GM19438 (cell line): ENCODE results near the gene ITGA7.

Experiments used
- ATAC-seq: cut with Tn5 transposase; IDR thresholded peaks from one replicate; pipeline ENCODE4 v1.9.1; 2021; ENCODE audit warnings: low read depth; ENCODE audit not compliant: unreplicated experiment

Gene ITGA7, protein sequence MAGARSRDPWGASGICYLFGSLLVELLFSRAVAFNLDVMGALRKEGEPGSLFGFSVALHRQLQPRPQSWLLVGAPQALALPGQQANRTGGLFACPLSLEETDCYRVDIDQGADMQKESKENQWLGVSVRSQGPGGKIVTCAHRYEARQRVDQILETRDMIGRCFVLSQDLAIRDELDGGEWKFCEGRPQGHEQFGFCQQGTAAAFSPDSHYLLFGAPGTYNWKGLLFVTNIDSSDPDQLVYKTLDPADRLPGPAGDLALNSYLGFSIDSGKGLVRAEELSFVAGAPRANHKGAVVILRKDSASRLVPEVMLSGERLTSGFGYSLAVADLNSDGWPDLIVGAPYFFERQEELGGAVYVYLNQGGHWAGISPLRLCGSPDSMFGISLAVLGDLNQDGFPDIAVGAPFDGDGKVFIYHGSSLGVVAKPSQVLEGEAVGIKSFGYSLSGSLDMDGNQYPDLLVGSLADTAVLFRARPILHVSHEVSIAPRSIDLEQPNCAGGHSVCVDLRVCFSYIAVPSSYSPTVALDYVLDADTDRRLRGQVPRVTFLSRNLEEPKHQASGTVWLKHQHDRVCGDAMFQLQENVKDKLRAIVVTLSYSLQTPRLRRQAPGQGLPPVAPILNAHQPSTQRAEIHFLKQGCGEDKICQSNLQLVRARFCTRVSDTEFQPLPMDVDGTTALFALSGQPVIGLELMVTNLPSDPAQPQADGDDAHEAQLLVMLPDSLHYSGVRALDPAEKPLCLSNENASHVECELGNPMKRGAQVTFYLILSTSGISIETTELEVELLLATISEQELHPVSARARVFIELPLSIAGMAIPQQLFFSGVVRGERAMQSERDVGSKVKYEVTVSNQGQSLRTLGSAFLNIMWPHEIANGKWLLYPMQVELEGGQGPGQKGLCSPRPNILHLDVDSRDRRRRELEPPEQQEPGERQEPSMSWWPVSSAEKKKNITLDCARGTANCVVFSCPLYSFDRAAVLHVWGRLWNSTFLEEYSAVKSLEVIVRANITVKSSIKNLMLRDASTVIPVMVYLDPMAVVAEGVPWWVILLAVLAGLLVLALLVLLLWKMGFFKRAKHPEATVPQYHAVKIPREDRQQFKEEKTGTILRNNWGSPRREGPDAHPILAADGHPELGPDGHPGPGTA

DNA sequence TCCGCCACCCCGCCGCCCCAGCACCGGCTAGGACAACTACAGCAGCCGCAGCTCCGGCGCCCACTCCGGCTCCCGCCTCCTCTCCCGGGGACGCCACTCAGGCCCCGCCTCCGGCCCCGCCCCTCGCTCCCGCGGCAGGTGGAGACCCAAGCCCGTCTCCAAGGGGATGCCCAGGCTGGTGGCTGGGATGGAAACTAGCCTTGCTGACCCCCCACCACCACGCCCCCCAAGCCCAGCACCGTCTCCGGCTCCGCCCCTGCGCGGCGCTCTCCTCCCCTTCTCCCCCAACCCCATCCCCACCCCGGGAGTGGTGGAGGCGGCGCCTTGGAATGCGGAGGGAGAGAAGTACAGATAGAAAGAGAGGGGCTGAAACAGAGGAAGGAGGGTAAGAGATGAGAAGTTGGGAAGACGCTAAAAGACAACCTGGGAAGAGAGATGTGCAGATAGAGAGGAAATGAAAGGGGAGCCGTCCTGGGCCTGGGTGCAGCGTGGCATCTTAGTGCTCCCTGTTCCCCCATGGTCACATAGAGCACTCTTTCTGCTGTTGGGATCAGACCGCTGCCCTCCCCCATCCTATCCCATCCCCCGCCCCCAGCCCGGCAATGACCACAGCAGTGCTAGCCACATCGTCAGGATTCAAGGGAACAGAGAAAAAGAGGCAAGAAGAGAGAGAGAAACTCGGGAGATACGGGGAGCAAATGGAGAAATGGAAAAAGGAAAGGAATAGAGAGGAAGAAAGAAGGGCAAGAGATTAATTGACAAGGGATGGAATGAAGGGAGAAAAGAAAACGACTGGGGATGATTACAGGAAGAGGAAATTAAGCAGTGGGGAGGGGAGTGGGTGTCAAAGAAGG lies at the start of gene ITGA7:
Gene ITGA7 (minus strand): TSS at position 64 of the 854 bp plus-strand sequence. CDS start 222 bp downstream, outside the sequence.
- ATAC-seq: no peak

DNA sequence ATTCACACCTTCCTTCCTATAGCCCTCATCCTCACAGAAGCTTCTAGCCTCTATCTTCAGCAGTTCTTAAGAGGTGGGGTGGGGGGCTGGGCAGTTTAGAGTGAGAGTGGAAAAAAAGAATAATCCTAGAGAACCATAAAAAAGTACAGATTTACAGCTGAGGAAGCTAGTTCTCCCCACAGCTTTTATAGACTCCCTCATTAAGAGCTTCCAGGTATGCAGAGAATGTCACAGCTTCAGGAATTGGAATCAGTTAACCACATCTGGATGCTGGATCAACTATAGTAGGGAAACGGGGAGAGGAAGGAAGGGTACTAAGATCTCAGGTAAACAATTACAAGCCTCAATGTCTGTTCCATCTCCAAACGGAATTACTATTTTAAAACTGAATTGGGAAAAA lies 47.5 kb upstream of the ITGA7 start:
- ATAC-seq: no peak

DNA sequence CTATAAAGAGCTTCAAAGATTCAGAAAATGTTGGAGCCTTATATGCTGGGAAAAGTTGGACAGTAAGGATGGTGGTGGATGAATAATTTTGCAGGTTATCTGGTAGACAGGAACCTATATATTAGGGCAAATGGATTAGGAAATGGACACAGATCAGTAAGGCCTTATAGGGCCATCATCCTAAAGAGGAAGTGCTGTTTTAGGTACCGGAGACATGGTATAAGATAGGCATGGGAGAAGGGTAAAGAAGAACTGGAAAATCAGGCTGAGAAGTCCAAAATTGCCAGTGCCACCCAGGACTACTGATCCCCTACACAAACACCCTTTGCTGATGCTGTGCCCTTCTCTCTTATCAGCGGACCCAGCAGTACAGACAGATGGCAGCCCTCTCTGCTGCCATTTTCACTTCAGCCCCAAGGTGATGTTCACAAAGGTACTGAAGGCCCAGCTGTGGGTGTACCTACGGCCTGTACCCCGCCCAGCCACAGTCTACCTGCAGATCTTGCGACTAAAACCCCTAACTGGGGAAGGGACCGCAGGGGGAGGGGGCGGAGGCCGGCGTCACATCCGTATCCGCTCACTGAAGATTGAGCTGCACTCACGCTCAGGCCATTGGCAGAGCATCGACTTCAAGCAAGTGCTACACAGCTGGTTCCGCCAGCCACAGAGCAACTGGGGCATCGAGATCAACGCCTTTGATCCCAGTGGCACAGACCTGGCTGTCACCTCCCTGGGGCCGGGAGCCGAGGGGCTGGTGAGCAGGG lies 40.7 kb upstream of the ITGA7 start:
- ATAC-seq: no peak

DNA sequence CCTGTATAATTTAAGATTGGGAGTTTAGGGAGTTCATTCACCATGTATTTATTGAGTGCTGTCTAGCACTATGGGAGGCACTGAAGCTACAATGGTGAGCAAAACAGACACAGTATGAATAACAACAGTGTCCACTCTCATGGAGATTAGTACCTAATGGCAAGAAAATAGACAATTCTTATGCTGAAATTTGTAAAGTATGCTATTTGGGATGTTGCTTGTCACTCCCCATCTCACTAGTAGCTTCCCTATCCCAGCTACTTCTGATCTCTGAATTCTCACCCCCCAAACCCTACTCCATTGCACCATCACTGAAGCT lies 39.2 kb upstream of the ITGA7 start:
- no peak for ATAC-seq

GRCh38 chr12:55746174-55746912 lies 38.6 kb upstream of the ITGA7 start:
- no peak for ATAC-seq

GRCh38 chr12:55745361-55746173 lies 37.9 kb upstream of the ITGA7 start:
- no peak for ATAC-seq

- ATAC-seq: no peak
These were observed 36.8 kb upstream of the ITGA7 start for GRCh38 chr12:55744340-55745030.

- peak; percentile 52 for ATAC-seq
These were observed 36.0 kb upstream of the ITGA7 start for GRCh38 chr12:55743406-55744339.

DNA sequence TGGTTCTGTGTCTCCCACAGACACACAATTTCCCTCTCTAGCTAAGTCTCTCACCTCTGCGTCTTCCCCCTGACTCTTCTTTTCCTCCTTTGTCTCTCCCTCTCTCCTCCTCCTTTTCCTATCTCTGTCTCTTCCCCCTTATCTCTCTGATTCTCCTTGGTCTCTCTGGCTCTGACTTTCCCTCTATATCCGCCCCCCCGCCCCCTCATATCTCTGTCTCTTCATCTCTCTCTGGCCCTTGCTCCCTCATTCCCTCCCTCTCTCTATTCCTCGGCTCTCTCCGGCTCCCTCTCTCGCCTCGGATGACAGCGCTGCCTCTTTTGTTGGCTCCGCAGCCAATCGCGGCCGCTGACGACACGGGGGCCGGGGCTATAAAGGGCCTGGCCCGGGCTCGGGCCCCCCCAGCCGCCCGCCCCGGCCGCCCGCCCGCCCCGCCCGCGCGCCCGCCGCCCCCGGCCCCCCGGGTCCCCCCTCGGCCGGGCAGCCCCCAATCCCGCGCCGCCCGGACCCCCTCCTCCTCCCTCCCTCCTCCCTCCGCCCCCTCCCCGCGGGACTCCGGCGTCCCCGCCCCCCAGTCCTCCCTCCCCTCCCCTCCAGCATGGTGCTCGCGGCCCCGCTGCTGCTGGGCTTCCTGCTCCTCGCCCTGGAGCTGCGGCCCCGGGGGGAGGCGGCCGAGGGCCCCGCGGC lies 35.2 kb upstream of the ITGA7 start, which contains the start of gene GDF11:
Gene GDF11 (plus strand): TSS at position 404 of the 687 bp plus-strand sequence. CDS start 195 bp downstream, at position 599.
- peak; percentile 23 for ATAC-seq

GRCh38 chr12:55741931-55742680 lies 34.4 kb upstream of the ITGA7 start:
- ATAC-seq: no peak

- no peak for ATAC-seq
These were observed 31.3 kb upstream of the ITGA7 start for GRCh38 chr12:55739025-55739378.

DNA sequence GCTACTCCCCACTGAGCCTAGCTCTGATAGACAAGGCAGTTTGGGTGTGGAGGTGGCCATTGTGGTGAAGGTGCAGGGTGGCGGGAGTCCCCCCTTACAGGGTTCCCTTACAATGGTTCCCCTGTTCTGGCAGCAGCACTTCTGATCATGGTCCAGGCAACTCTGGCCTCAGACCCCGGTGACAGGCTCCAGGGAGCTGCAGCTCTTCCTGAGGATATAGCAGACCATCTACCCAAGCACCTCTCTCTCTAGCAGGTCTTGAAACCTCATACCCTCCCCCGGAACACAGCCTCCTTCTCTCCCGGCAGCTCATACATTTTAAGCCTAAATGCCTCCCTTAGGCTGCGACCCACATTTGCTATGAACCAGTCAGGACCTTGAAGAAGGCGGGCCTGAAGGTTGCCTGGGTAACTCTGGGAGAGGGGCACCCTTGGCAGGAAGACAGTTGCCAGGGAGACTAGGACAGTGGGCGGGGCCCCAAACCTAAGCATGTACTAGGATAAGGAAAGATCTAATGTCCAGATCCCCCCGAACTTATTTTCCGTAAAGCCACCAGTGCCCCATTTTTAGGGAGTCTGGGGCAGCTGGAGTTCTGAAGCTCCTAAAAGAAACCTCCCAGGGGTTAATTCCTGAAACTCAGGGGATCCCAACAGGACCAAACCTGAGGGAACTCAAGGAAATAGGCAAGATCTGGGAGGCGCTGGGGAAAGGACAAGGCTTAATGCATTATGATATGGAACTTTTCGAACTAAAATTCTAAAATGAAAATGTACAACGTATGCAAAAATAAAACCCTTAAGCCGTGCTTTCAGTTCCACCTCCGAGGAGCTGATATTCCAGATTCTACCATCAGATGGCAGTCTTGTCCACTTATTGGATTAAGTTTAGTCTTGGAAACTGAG lies 30.7 kb upstream of the ITGA7 start:
- peak; percentile 91 for ATAC-seq

DNA sequence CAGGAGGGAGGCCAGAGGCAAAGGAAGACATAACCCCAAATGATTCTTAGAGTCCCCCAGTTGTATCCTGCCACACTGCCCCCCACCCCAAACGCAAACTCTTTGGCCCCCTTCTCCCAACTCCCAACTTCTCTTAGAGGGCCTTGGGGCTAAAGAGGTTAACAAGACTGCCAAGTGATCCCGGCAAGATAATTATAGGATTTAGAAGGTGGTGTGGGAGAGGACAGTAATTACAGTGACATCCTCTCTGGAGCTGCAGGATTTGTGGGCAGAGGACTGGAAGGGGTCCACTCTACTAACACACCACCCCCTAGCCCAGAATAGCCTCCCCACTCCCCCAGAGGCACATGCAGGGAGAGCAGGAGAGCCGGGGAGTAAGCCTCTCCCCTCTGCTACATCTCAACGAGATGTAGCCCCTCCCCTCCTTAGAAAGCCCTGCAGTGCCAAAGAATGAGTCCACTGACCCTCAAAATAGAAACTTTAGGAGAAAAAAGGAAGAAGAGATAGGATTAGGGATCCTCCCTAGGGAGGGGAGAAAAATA lies 29.9 kb upstream of the ITGA7 start:
- ATAC-seq: no peak
